Measurements from ENCODE around the gene LCN12. TPM values are rescaled to one million over a fixed set of nuclear protein-coding genes. Genes with fewer than 3 reads are reported as not detected.

The LCN12 gene
- total RNA-seq, 4 donors from 2014 or later: not detected

DNA sequence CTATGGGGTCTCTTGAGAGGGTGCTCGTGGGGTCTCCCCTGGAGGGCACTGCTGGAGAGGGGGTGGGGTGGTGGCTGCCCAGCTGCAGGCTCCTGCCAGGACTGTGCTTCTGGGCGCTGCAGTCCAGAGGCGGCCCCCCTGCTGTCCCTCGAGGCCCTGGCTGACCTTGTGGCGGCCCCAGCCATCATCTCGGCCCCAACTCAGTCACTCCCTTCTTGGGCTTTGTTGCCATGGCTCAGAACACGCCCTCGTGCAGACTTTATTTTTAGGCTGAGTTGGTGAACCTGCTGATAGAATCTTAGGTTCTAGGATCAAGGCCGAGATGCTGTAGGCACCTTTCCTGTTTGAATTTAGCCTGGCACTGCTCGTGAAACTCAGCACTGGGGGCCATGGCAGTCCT is 30.4 kb upstream of the LCN12 start:
- Histone ChIP-seq H3K27me3 (no peaks in the 10 kb centered on the region), H3K36me3 (peaks cover 18 to 98% (median 46%) of the 10 kb centered on the region in 3 donors), H3K4me3 (no peak overlapping the region), H3K9me3 (no peaks in the 10 kb centered on the region), H3K27ac (no peak overlapping the region), H3K4me1 (peaks cover 0 to 22% (median 0%) of the 10 kb centered on the region in 3 donors)
- DNase-seq: no peak
- 80 to 81% methylated on average over 3 to 4 of the region's 10 CpGs for WGBS, 2 donors
- intact Hi-C loops (cut with DNase I): no loop called here
- no peak for TF ChIP-seq POLR2A (IDR thresholded peaks at IDR 0.05)
- TF ChIP-seq, protein P1, sequence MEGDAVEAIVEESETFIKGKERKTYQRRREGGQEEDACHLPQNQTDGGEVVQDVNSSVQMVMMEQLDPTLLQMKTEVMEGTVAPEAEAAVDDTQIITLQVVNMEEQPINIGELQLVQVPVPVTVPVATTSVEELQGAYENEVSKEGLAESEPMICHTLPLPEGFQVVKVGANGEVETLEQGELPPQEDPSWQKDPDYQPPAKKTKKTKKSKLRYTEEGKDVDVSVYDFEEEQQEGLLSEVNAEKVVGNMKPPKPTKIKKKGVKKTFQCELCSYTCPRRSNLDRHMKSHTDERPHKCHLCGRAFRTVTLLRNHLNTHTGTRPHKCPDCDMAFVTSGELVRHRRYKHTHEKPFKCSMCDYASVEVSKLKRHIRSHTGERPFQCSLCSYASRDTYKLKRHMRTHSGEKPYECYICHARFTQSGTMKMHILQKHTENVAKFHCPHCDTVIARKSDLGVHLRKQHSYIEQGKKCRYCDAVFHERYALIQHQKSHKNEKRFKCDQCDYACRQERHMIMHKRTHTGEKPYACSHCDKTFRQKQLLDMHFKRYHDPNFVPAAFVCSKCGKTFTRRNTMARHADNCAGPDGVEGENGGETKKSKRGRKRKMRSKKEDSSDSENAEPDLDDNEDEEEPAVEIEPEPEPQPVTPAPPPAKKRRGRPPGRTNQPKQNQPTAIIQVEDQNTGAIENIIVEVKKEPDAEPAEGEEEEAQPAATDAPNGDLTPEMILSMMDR (IDR thresholded peaks at IDR 0.05): no peak

DNA sequence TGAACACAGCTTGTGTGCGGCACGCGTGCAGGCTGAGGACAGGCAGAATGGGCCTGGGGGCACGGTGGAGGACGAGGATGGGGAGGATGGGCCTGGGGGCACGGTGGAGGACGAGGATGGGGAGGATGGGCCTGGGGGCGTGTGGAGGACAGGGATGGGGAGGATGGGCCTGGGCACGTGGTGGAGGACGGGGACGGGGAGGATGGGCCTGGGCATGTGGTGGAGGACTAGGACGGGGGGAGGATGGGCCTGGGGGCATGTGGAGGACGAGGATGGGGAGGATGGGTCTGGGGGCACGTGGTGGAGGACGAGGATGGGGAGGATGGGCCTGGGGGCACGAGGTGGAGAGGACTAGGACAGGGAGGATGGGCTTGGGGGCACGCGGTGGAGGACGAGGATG is 29.5 kb upstream of the LCN12 start:
- no peak overlapping the region for H3K4me3 ChIP-seq
- DNase-seq: no peak
- no peaks in the 10 kb centered on the region for H3K9me3 ChIP-seq
- TF ChIP-seq, protein P1 (IDR thresholded peaks at IDR 0.05): no peak
- no peak for TF ChIP-seq POLR2A (IDR thresholded peaks at IDR 0.05)
- intact Hi-C loops (cut with DNase I): no loop called here
- 88% methylated on average over 9 to 17 of the region's 19 CpGs for WGBS, 2 donors
- no peak overlapping the region for H3K27ac ChIP-seq
- peaks cover 0 to 22% (median 0%) of the 10 kb centered on the region in 3 donors for H3K4me1 ChIP-seq
- no peaks in the 10 kb centered on the region for H3K27me3 ChIP-seq
- peaks cover 16 to 98% (median 38%) of the 10 kb centered on the region in 3 donors for H3K36me3 ChIP-seq

DNA sequence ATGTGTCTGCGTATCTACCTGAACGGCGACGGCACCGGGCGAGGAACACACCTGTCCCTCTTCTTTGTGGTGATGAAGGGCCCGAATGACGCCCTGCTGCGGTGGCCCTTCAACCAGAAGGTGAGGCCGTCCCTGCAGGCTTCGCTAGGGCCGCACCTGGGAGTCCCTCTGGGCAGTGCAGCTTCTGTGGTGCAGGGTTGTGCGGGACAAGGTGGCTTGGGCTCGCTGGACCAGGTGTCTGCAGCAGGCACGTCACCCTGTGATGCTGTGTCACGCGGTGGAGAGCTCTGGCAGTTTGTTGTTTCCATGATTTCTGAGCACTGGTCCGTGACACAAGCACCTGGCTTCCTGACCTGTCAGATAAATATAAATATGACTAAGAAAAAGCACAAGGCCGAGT is 28.2 kb upstream of the LCN12 start:
- no peak for DNase-seq
- 94 to 97% methylated on average over 10 to 17 of the region's 19 CpGs for WGBS, 2 donors
- Histone ChIP-seq H3K36me3 (peaks cover 16 to 98% (median 36%) of the 10 kb centered on the region in 3 donors), H3K4me1 (peaks cover 0 to 22% (median 0%) of the 10 kb centered on the region in 3 donors), H3K9me3 (no peaks in the 10 kb centered on the region), H3K27me3 (no peaks in the 10 kb centered on the region), H3K4me3 (no peak overlapping the region), H3K27ac (no peak overlapping the region)
- intact Hi-C loops (cut with DNase I): no loop called here
- no peak for TF ChIP-seq POLR2A (IDR thresholded peaks at IDR 0.05)
- TF ChIP-seq, protein P1 (IDR thresholded peaks at IDR 0.05): no peak

DNA sequence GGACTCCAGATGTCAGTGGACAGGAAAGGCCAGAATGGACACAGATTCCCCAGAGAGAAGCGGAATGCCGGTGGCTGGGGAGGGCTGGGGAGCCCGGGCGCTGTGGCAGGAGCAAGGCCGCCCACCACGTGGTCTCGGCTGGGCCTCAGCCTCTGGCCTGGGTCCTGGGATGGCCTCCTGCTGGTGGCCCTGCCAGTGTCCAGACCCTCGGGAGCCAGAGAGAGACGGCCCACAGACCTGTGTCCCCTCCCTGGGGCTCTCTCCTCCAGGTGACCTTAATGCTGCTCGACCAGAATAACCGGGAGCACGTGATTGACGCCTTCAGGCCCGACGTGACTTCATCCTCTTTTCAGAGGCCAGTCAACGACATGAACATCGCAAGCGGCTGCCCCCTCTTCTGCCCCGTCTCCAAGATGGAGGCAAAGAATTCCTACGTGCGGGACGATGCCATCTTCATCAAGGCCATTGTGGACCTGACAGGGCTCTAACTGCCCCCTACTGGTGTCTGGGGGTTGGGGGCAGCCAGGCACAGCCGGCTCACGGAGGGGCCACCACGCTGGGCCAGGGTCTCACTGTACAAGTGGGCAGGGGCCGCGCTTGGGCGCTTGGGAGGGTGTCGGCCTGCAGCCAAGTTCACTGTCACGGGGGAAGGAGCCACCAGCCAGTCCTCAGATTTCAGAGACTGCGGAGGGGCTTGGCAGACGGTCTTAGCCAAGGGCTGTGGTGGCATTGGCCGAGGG is 26.5 kb upstream of the LCN12 start:
- intact Hi-C loops (cut with DNase I): no loop called here
- TF ChIP-seq, protein P1 (IDR thresholded peaks at IDR 0.05): no peak
- no peak for TF ChIP-seq POLR2A (IDR thresholded peaks at IDR 0.05)
- peak overlapping the region in 1 of 4 donors; percentile 25 for H3K27ac ChIP-seq
- H3K4me1 ChIP-seq: peaks cover 0 to 22% (median 0%) of the 10 kb centered on the region in 3 donors
- WGBS, 2 donors: 67 to 76% methylated on average over 13 to 16 of the region's 33 CpGs
- peaks cover 8 to 82% (median 27%) of the 10 kb centered on the region in 3 donors for H3K36me3 ChIP-seq
- no peaks in the 10 kb centered on the region for H3K27me3 ChIP-seq
- no peaks in the 10 kb centered on the region for H3K9me3 ChIP-seq
- no peak for DNase-seq
- H3K4me3 ChIP-seq: no peak overlapping the region

DNA sequence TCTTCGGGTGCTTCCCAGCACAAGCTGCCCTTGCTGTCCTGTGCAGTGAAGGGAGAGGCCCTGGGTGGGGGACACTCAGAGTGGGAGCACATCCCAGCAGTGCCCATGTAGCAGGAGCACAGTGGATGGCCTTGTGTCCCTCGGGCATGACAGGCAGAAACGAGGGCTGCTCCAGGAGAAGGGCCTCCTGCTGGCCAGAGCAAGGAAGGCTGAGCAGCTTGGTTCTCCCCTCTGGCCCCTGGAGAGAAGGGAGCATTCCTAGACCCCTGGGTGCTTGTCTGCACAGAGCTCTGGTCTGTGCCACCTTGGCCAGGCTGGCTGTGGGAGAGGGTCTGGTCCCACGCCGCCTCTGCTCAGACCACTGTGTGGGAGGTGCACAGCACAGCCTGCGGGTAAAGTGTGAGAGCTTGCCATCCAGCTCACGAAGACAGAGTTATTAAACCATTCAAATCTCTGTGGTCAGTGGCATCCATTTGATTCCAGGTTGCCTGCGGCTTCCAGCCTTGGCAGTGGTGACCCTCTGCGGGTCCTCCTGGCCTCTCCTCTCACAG is 25.8 kb upstream of the LCN12 start:
- Histone ChIP-seq H3K27me3 (no peaks in the 10 kb centered on the region), H3K27ac (no peak overlapping the region), H3K4me3 (no peak overlapping the region), H3K36me3 (peaks cover 1 to 76% (median 20%) of the 10 kb centered on the region in 3 donors), H3K4me1 (peaks cover 0 to 21% (median 0%) of the 10 kb centered on the region in 3 donors), H3K9me3 (no peaks in the 10 kb centered on the region)
- TF ChIP-seq, protein P1 (IDR thresholded peaks at IDR 0.05): no peak
- no peak for TF ChIP-seq POLR2A (IDR thresholded peaks at IDR 0.05)
- no peak for DNase-seq
- 71 to 78% methylated on average over 5 to 7 of the region's 9 CpGs for WGBS, 2 donors
- intact Hi-C loops (cut with DNase I): no loop called here

All from esophagus squamous epithelium (tissue), 5 donors.